ENCODE results near the gene TLNRD1.

Gene TLNRD1

GRCh38 chr15:81050259-81050658, 49.5 kb downstream of the TLNRD1 start:
- Histone ChIP-seq H3K9ac (ENCODE audit: low read length) (no peak overlapping the region), H3K79me2 (ENCODE audit: low read length) (no peaks in the 10 kb centered on the region), H3K9me2 (replicated peaks; ENCODE audit: insufficient read depth, low read length) (no peaks in the 10 kb centered on the region), H3K27ac (ENCODE audit: low read length) (no peak overlapping the region), H3K27me3 (replicated peaks; ENCODE audit: insufficient read depth, low read length) (no peaks in the 10 kb centered on the region), H3K4me2 (ENCODE audit: low read depth, low read length) (no peak overlapping the region), H2AFZ (ENCODE audit: low read length) (no peak overlapping the region), H3K4me1 (ENCODE audit: low read length) (0 out of 2 replicates have a peak, but pooled peaks cover 8% of the 10 kb centered on the region), H3F3A (ENCODE audit: insufficient read depth, low read length) (no peaks in the 10 kb centered on the region), H4K20me1 (ENCODE audit: insufficient read depth, low read length) (no peaks in the 10 kb centered on the region), H3K36me3 (replicated peaks; ENCODE audit: insufficient read depth, low read length) (no peaks in the 10 kb centered on the region), H3K4me3 (ENCODE audit: low read length) (no peak overlapping the region), H3K9me3 (replicated peaks; ENCODE audit: insufficient read depth, low read length) (no peaks in the 10 kb centered on the region)
- TF ChIP-seq CTCF (IDR thresholded peaks at IDR 0.05; ENCODE audit: low read length) (no peak), EZH2 (optimal IDR thresholded peaks at IDR 0.05; ENCODE audit: low read depth, low read length) (no peak), EZH2phosphoT487 (IDR thresholded peaks at IDR 0.05; ENCODE audit: low read length) (no peak)
- DNase-seq = no peak

- H3K9me2 ChIP-seq (replicated peaks; ENCODE audit: insufficient read depth, low read length) = no peaks in the 10 kb centered on the region
- TF ChIP-seq EZH2 (optimal IDR thresholded peaks at IDR 0.05; ENCODE audit: low read depth, low read length) = no peak
- no peak for TF ChIP-seq EZH2phosphoT487 (IDR thresholded peaks at IDR 0.05; ENCODE audit: low read length)
- no peak for TF ChIP-seq CTCF (IDR thresholded peaks at IDR 0.05; ENCODE audit: low read length)
- no peak overlapping the region for H3K4me2 ChIP-seq (ENCODE audit: low read depth, low read length)
- no peaks in the 10 kb centered on the region for H3K9me3 ChIP-seq (replicated peaks; ENCODE audit: insufficient read depth, low read length)
- H3K9ac ChIP-seq (ENCODE audit: low read length) = no peak overlapping the region
- H3K79me2 ChIP-seq (ENCODE audit: low read length) = no peaks in the 10 kb centered on the region
- H3K4me3 ChIP-seq (ENCODE audit: low read length) = no peak overlapping the region
- no peaks in the 10 kb centered on the region for H3K27me3 ChIP-seq (replicated peaks; ENCODE audit: insufficient read depth, low read length)
- H3K36me3 ChIP-seq (replicated peaks; ENCODE audit: insufficient read depth, low read length) = no peaks in the 10 kb centered on the region
- no peak overlapping the region for H3K27ac ChIP-seq (ENCODE audit: low read length)
- 0 out of 2 replicates have a peak, but pooled peaks cover 8% of the 10 kb centered on the region for H3K4me1 ChIP-seq (ENCODE audit: low read length)
- no peak overlapping the region for H2AFZ ChIP-seq (ENCODE audit: low read length)
- DNase-seq = no peak
- H4K20me1 ChIP-seq (ENCODE audit: insufficient read depth, low read length) = no peaks in the 10 kb centered on the region
- H3F3A ChIP-seq (ENCODE audit: insufficient read depth, low read length) = no peaks in the 10 kb centered on the region
Measured at GRCh38 chr15:81050805-81051204, 50.1 kb downstream of the TLNRD1 start.

GRCh38 chr15:81052046-81052445, 51.3 kb downstream of the TLNRD1 start:
- TF ChIP-seq EZH2 (optimal IDR thresholded peaks at IDR 0.05; ENCODE audit: low read depth, low read length) = no peak
- no peak for TF ChIP-seq EZH2phosphoT487 (IDR thresholded peaks at IDR 0.05; ENCODE audit: low read length)
- no peak for TF ChIP-seq CTCF (IDR thresholded peaks at IDR 0.05; ENCODE audit: low read length)
- no peak overlapping the region for H3K4me3 ChIP-seq (ENCODE audit: low read length)
- H3K4me1 ChIP-seq (ENCODE audit: low read length) = 0 out of 2 replicates have a peak, but pooled peaks cover 8% of the 10 kb centered on the region
- no peak overlapping the region for H3K27ac ChIP-seq (ENCODE audit: low read length)
- H3K79me2 ChIP-seq (ENCODE audit: low read length) = no peaks in the 10 kb centered on the region
- H3F3A ChIP-seq (ENCODE audit: insufficient read depth, low read length) = no peaks in the 10 kb centered on the region
- H3K36me3 ChIP-seq (replicated peaks; ENCODE audit: insufficient read depth, low read length) = no peaks in the 10 kb centered on the region
- no peak overlapping the region for H3K4me2 ChIP-seq (ENCODE audit: low read depth, low read length)
- H4K20me1 ChIP-seq (ENCODE audit: insufficient read depth, low read length) = no peaks in the 10 kb centered on the region
- H2AFZ ChIP-seq (ENCODE audit: low read length) = no peak overlapping the region
- no peak for DNase-seq
- no peaks in the 10 kb centered on the region for H3K9me2 ChIP-seq (replicated peaks; ENCODE audit: insufficient read depth, low read length)
- H3K9me3 ChIP-seq (replicated peaks; ENCODE audit: insufficient read depth, low read length) = no peaks in the 10 kb centered on the region
- no peak overlapping the region for H3K9ac ChIP-seq (ENCODE audit: low read length)
- no peaks in the 10 kb centered on the region for H3K27me3 ChIP-seq (replicated peaks; ENCODE audit: insufficient read depth, low read length)
